MM.1S (cell line): Measurements from ENCODE around the gene CALD1.

ENCODE experiments used
- DNase-seq: peaks from one replicate; pipeline ENCODE4 v3.0.0-alpha.2; 2015
- H2AFZ ChIP-seq: fragments of 300-600 bp; sonication (generic); 2 replicates; pipeline ENCODE4 v1.6.0; 2016; ENCODE audit warnings: antibody characterized with exemption, low read length
- H3F3A ChIP-seq: fragments of 300-600 bp; sonication (generic); 2 replicates; pipeline ENCODE4 v1.6.1; 2016; ENCODE audit warnings: mild to moderate bottlenecking, antibody characterized with exemption, low read length, moderate library complexity, mixed read lengths; ENCODE audit not compliant: insufficient read depth
- H3K27ac ChIP-seq: fragments of 300-600 bp; sonication (generic); 2 replicates; pipeline ENCODE4 v1.5.1; 2016; ENCODE audit warnings: mild to moderate bottlenecking, low read length
- H3K27me3 ChIP-seq: fragments of 300-600 bp; sonication (generic); replicated peaks from 2 replicates; pipeline ENCODE4 v1.6.0; 2016; ENCODE audit warnings: low read length; ENCODE audit not compliant: insufficient read depth
- H3K36me3 ChIP-seq: fragments of 300-600 bp; sonication (generic); replicated peaks from 2 replicates; pipeline ENCODE4 v1.6.1; 2016; ENCODE audit warnings: mild to moderate bottlenecking, low read length, mixed read lengths; ENCODE audit not compliant: insufficient read depth
- H3K4me1 ChIP-seq: fragments of 300-600 bp; sonication (generic); 2 replicates; pipeline ENCODE4 v1.6.1; 2016; ENCODE audit warnings: low read length, mixed read lengths
- H3K4me2 ChIP-seq: fragments of 300-600 bp; sonication (generic); 2 replicates; pipeline ENCODE4 v1.6.0; 2016; ENCODE audit warnings: low read depth, low read length
- H3K4me3 ChIP-seq: fragments of 300-600 bp; sonication (generic); 2 replicates; pipeline ENCODE4 v1.5.1; 2016; ENCODE audit warnings: low read length, mixed read lengths
- H3K79me2 ChIP-seq: fragments of 300-600 bp; sonication (generic); 2 replicates; pipeline ENCODE4 v1.6.1; 2016; ENCODE audit warnings: mixed run types, low read length, mixed read lengths
- H3K9ac ChIP-seq: fragments of 300-600 bp; sonication (generic); 2 replicates; pipeline ENCODE4 v1.6.1; 2016; ENCODE audit warnings: low read length, mixed read lengths
- H3K9me2 ChIP-seq: fragments of 300-600 bp; sonication (generic); replicated peaks from 2 replicates; pipeline ENCODE4 v1.6.1; 2016; ENCODE audit warnings: mild to moderate bottlenecking, low read length, mixed read lengths; ENCODE audit not compliant: insufficient read depth
- H3K9me3 ChIP-seq: fragments of 300-600 bp; sonication (generic); replicated peaks from 2 replicates; pipeline ENCODE4 v1.6.1; 2016; ENCODE audit warnings: mild to moderate bottlenecking, low read length, mixed read lengths; ENCODE audit not compliant: insufficient read depth
- H4K20me1 ChIP-seq: fragments of 300-600 bp; sonication (generic); 2 replicates; pipeline ENCODE4 v1.6.1; 2016; ENCODE audit warnings: mild to moderate bottlenecking, low read length, moderate library complexity, mixed read lengths; ENCODE audit not compliant: insufficient read depth
- EZH2 ChIP-seq: fragments of 300-600 bp; sonication (generic); optimal IDR thresholded peaks from 2 replicates; pipeline ENCODE3; 2017; ENCODE audit warnings: low read depth, mild to moderate bottlenecking, antibody characterized with exemption, low read length, mixed read lengths
- EZH2phosphoT487 ChIP-seq: fragments of 300-600 bp; sonication (generic); IDR thresholded peaks from 2 replicates; pipeline ENCODE4 v1.6.1; 2018; ENCODE audit warnings: antibody characterized with exemption, low read length
- TF ChIP-seq, protein P1 (sequence below): fragments of 300-600 bp; sonication (generic); IDR thresholded peaks from 2 replicates; pipeline ENCODE4 v1.5.1; 2016; ENCODE audit warnings: antibody characterized with exemption, low read length, mixed read lengths

CALD1 gene

DNA sequence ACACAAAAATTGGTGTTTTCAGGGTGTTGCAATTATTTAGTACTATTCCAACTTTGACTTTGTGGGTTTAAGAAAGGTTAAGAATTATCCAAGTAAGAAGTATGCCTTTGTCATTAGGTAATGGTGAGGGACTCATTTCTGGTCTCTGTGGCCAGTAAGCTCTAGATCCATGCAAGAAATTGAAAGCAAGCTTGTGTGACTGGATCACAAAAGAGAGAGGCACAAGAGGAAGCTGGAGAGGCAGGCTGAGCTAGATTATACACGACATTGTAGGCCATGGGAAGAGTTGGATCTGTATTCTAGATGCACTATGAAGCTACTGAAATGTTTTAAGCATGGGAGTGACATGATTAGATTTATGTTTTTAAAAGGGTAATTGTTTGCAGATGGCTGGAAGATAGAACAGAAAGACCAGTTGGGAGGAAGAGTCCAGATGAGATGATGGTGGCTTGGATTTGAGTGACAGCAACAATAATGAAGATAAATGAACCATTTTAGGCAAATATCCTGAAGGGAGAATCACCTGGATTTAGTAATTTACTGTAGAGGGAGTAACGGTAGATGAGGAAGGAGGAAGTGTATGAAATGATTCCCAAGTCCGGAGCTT, 50.0 kb downstream of the CALD1 start:
- no peaks in the 10 kb centered on the region for H4K20me1 ChIP-seq
- no peak for TF ChIP-seq EZH2phosphoT487
- no peak for TF ChIP-seq EZH2
- TF ChIP-seq, protein P1, sequence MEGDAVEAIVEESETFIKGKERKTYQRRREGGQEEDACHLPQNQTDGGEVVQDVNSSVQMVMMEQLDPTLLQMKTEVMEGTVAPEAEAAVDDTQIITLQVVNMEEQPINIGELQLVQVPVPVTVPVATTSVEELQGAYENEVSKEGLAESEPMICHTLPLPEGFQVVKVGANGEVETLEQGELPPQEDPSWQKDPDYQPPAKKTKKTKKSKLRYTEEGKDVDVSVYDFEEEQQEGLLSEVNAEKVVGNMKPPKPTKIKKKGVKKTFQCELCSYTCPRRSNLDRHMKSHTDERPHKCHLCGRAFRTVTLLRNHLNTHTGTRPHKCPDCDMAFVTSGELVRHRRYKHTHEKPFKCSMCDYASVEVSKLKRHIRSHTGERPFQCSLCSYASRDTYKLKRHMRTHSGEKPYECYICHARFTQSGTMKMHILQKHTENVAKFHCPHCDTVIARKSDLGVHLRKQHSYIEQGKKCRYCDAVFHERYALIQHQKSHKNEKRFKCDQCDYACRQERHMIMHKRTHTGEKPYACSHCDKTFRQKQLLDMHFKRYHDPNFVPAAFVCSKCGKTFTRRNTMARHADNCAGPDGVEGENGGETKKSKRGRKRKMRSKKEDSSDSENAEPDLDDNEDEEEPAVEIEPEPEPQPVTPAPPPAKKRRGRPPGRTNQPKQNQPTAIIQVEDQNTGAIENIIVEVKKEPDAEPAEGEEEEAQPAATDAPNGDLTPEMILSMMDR, result no peak
- no peak overlapping the region for H3K9ac ChIP-seq

DNA sequence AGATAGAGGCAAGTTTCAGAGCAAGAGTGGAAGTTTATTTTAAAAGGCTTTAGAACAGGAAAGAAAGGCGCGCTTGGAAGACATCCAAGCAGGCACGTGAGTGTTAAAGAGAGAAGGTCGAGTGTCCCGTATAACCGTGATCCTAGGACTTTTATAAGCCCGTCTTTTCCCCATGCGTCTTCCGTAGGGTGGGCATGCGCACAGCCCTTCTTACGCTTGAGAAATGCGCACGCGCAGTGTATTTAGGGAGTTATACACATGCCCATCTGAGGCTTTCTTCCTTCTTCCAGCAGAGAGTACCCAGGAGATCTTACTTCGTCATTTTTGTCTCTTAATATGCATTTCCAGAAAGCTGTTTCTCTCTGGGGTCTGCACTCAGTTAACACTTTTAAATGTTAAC, 52.4 kb downstream of the CALD1 start:
- H3K79me2 ChIP-seq, result no peaks in the 10 kb centered on the region
- H3K27me3 ChIP-seq, result no peaks in the 10 kb centered on the region
- H3K9ac ChIP-seq, result no peak overlapping the region
- H3K4me1 ChIP-seq, result no peaks in the 10 kb centered on the region
- H3F3A ChIP-seq, result no peaks in the 10 kb centered on the region
- H3K4me3 ChIP-seq, result no peak overlapping the region
- H3K36me3 ChIP-seq, result no peaks in the 10 kb centered on the region
- no peaks in the 10 kb centered on the region for H3K9me2 ChIP-seq
- no peak for DNase-seq
- H2AFZ ChIP-seq, result no peak overlapping the region
- H4K20me1 ChIP-seq, result no peaks in the 10 kb centered on the region
- TF ChIP-seq EZH2phosphoT487 (no peak), EZH2 (no peak)
- TF ChIP-seq, protein P1, result no peak
- H3K4me2 ChIP-seq, result no peak overlapping the region
- H3K9me3 ChIP-seq, result no peaks in the 10 kb centered on the region
- H3K27ac ChIP-seq, result no peak overlapping the region

More for the DNA sequence above, 50.0 kb downstream of the CALD1 start:
- H3K4me1 ChIP-seq, result no peaks in the 10 kb centered on the region
- no peaks in the 10 kb centered on the region for H3K9me2 ChIP-seq
- H3F3A ChIP-seq, result no peaks in the 10 kb centered on the region
- no peak overlapping the region for H3K27ac ChIP-seq
- no peaks in the 10 kb centered on the region for H3K27me3 ChIP-seq
- no peaks in the 10 kb centered on the region for H3K9me3 ChIP-seq
- H3K4me3 ChIP-seq, result no peak overlapping the region
- H3K79me2 ChIP-seq, result no peaks in the 10 kb centered on the region
- no peak overlapping the region for H3K4me2 ChIP-seq
- H2AFZ ChIP-seq, result no peak overlapping the region
- no peaks in the 10 kb centered on the region for H3K36me3 ChIP-seq
- DNase-seq, result no peak

DNA sequence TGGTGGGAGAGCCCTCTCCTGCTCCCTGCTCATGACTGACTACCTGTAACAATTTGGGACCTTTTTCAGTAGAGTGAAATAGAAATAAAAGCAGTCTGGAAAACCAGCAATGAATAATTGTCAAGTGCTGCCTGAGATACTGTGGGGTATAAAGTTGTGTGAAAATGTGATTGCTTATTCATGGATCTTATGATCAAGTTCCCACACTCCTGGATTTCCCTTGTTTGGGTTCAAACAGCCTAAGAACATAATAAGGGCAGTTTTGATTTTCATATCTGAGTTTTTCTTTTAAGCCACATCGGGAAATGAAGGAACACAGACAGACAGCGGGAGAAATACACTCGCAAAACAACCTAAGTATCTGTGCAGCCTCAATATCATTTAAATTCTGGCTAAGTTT, 52.9 kb downstream of the CALD1 start:
- H3K4me1 ChIP-seq, result no peaks in the 10 kb centered on the region
- H3K36me3 ChIP-seq, result no peaks in the 10 kb centered on the region
- H4K20me1 ChIP-seq, result no peaks in the 10 kb centered on the region
- no peak overlapping the region for H3K4me2 ChIP-seq
- no peaks in the 10 kb centered on the region for H3K27me3 ChIP-seq
- no peak overlapping the region for H3K4me3 ChIP-seq
- no peaks in the 10 kb centered on the region for H3F3A ChIP-seq
- H2AFZ ChIP-seq, result no peak overlapping the region
- TF ChIP-seq, protein P1, result no peak
- H3K9ac ChIP-seq, result no peak overlapping the region
- DNase-seq, result no peak
- H3K27ac ChIP-seq, result no peak overlapping the region
- H3K9me2 ChIP-seq, result no peaks in the 10 kb centered on the region
- no peaks in the 10 kb centered on the region for H3K9me3 ChIP-seq
- no peaks in the 10 kb centered on the region for H3K79me2 ChIP-seq
